Endothelial cell of umbilical vein (primary cell): ENCODE results near the gene CUEDC1. TPM values are rescaled to one million over a fixed set of nuclear protein-coding genes. Genes with fewer than 3 reads are reported as not detected.

Experiments
- BruUV-seq: library from RNA; stranded (reverse); fragments of 400-500 nt; replicated peaks from 2 replicates; lab custom pipeline; 2021; lab: Mats Ljungman, UMichigan
- CTCF ChIA-PET: fragments of 300-600, 350-600 bp; sonication (Branson Sonifier 250); formaldehyde crosslinking; loops from one replicate; lab custom pipeline; 2021; ENCODE audit warnings: antibody characterized with exemption, inconsistent platforms; lab: Charles Lee
- POLR2A ChIA-PET: fragments of 300-600, 350-600 bp; sonication (Branson Sonifier 250); formaldehyde crosslinking; loops from one replicate; lab custom pipeline; 2021; ENCODE audit warnings: antibody characterized with exemption, inconsistent platforms; lab: Charles Lee
- DNase-seq: peaks from one replicate; pipeline ENCODE4 v3.0.0-alpha.2; 2011; ENCODE audit warnings: low read depth, low spot score
- FAIRE-seq: peaks from 2 replicates; lab custom pipeline; 2011; peaks lifted over from hg19 to GRCh38; lab: Jason Lieb, UNC
- H2AFZ ChIP-seq: 2 replicates; pipeline ENCODE4 v1.6.0; 2012; ENCODE audit warnings: low read depth, low read length, control low read depth, inconsistent platforms
- H3K27ac ChIP-seq: 2 replicates; pipeline ENCODE4 v1.5.1; 2011; ENCODE audit warnings: low read depth, mild to moderate bottlenecking, control low read depth, low read length, moderate library complexity; ENCODE audit not compliant: insufficient read depth
- H3K27me3 ChIP-seq, 2 experiments: 2 replicates each; pipeline versions ENCODE4 v1.6.0 to v1.6.1; 2011; ENCODE audit warnings: low read length in 2 of 2, mixed read lengths in 1 of 2; ENCODE audit not compliant: control insufficient read depth in 2 of 2, insufficient read depth in 2 of 2
- H3K36me3 ChIP-seq, 2 experiments: 2 replicates in 1 of 2; 3 replicates in 1 of 2; pipeline ENCODE4 v1.5.1; 2011; ENCODE audit warnings: low read length in 2 of 2, mild to moderate bottlenecking in 1 of 2, moderate library complexity in 1 of 2; ENCODE audit not compliant: control insufficient read depth in 2 of 2, insufficient read depth in 2 of 2; ENCODE audit errors: extremely low read depth in 1 of 2
- H3K4me1 ChIP-seq: 3 replicates; pipeline ENCODE4 v1.5.1; 2011; ENCODE audit warnings: mild to moderate bottlenecking, low read length; ENCODE audit not compliant: control insufficient read depth, insufficient read depth; ENCODE audit errors: extremely low read depth
- H3K4me2 ChIP-seq: 2 replicates; pipeline ENCODE4 v1.6.1; 2011; ENCODE audit warnings: low read length, control low read depth, mixed read lengths; ENCODE audit not compliant: insufficient read depth
- H3K4me3 ChIP-seq, 3 experiments: fragments of 200-600 bp in 1 of 3; sonication (generic), shearing (Covaris generic) in 1 of 3; replicated peaks in 1 of 3; 2 replicates each; pipeline ENCODE4 v1.5.1; 2011 to 2016; ENCODE audit warnings: control low read depth in 3 of 3, low read length in 3 of 3, mild to moderate bottlenecking in 2 of 3, inconsistent platforms in 1 of 3, low read depth in 1 of 3, moderate library complexity in 1 of 3; ENCODE audit not compliant: insufficient read depth in 1 of 3
- H3K79me2 ChIP-seq: 2 replicates; pipeline ENCODE4 v1.6.0; 2012; ENCODE audit warnings: low read length, inconsistent platforms; ENCODE audit not compliant: control insufficient read depth, insufficient read depth
- H3K9ac ChIP-seq: replicated peaks from 2 replicates; pipeline ENCODE3; 2011; ENCODE audit warnings: low read length, control low read depth; ENCODE audit not compliant: insufficient read depth; ENCODE audit errors: extremely low read depth
- H3K9me1 ChIP-seq: replicated peaks from 3 replicates; pipeline ENCODE4 v1.6.0; 2011; ENCODE audit warnings: mild to moderate bottlenecking, low read length; ENCODE audit not compliant: control insufficient read depth, insufficient read depth; ENCODE audit errors: extremely low read depth
- H3K9me3 ChIP-seq: replicated peaks from 2 replicates; pipeline ENCODE4 v1.5.1; 2012; ENCODE audit warnings: low read length, inconsistent platforms; ENCODE audit not compliant: control insufficient read depth, insufficient read depth
- H4K20me1 ChIP-seq: replicated peaks from 2 replicates; pipeline ENCODE3; 2011; ENCODE audit warnings: mild to moderate bottlenecking, low read length; ENCODE audit not compliant: control insufficient read depth, insufficient read depth; ENCODE audit errors: extremely low read depth
- EZH2 ChIP-seq: IDR thresholded peaks from 2 replicates; pipeline ENCODE4 v1.6.1; 2012; ENCODE audit warnings: borderline replicate concordance, low read depth, mild to moderate bottlenecking, moderate library complexity, low read length, inconsistent platforms; ENCODE audit not compliant: severe bottlenecking
- FOS ChIP-seq: IDR thresholded peaks from 2 replicates; pipeline ENCODE4 v1.6.1; 2011; ENCODE audit warnings: mild to moderate bottlenecking, low read length, moderate library complexity, borderline replicate concordance; ENCODE audit not compliant: insufficient read depth
- GATA2 ChIP-seq: IDR thresholded peaks from 2 replicates; pipeline ENCODE4 v1.7.0; 2011; ENCODE audit warnings: low read depth, mild to moderate bottlenecking, moderate library complexity, mixed read lengths, low read length; ENCODE audit not compliant: insufficient read length, insufficient read depth
- JUN ChIP-seq: IDR thresholded peaks from 2 replicates; pipeline ENCODE4 v1.6.1; 2011; ENCODE audit warnings: borderline replicate concordance, low read depth; ENCODE audit not compliant: insufficient read length, insufficient read depth
- MAX ChIP-seq: IDR thresholded peaks from 2 replicates; pipeline ENCODE4 v1.6.1; 2011; ENCODE audit not compliant: insufficient read depth, insufficient read length
- MYC ChIP-seq: IDR thresholded peaks from one replicate; pipeline ENCODE4 v1.6.1; 2011; ENCODE audit warnings: mild to moderate bottlenecking, low read depth, low read length
- POLR2A ChIP-seq: IDR thresholded peaks from 2 replicates; pipeline ENCODE4 v1.6.1; 2012; ENCODE audit warnings: low read depth, mild to moderate bottlenecking, control low read depth, low read length
- POLR2AphosphoS5 ChIP-seq: IDR thresholded peaks from 2 replicates; pipeline ENCODE4 v1.6.1; 2012; ENCODE audit warnings: low read depth, mild to moderate bottlenecking, control low read depth, low read length, moderate library complexity; ENCODE audit not compliant: insufficient read depth
- dilution Hi-C: fragments of 300-500 bp; cut with MboI; formaldehyde crosslinking; loops from one replicate; pipeline ENCODE4 v1.15.0; 2019; ENCODE audit warnings: low sequenced_read_pairs; ENCODE audit not compliant: extremely low pct_ligation_motif_present
- intact Hi-C: fragments of 100-400 bp; cut with micrococcal nuclease; formaldehyde crosslinking; loops from one replicate; pipeline ENCODE4 v1.10.0; 2022
- polyA plus RNA-seq, 4 experiments: library from polyadenylated mRNA; depleted of rRNA in 3 of 4; stranded (reverse) in 3 of 4; unstranded in 1 of 4; fragments of >200 nt; gene quantifications; 2 replicates each; pipeline versions ENCODE4 v1.2.1 to v1.2.3, GENCODE V29; 2011 to 2012; ENCODE audit warnings: missing spikeins in 1 of 4
- total RNA-seq: library from RNA; stranded (reverse); gene quantifications from 2 replicates; pipeline ENCODE4 v1.2.3, GENCODE V29; 2021
- TF ChIP-seq, protein P1 (sequence below), 2 donors: IDR thresholded peaks; 1 replicate in 1 of 2; 2 replicates in 1 of 2; pipeline ENCODE4 v1.5.1; 2011; ENCODE audit warnings: low read length in 2 of 2, mild to moderate bottlenecking in 2 of 2, moderate library complexity in 2 of 2, control low read depth in 1 of 2, inconsistent platforms in 1 of 2, low read depth in 1 of 2; ENCODE audit not compliant: insufficient read depth in 1 of 2; ENCODE audit errors: extremely low read depth in 1 of 2

CUEDC1 gene
- total and polyA plus RNA-seq, 2 donors (not counting 3 experiments of a cell fraction or from before 2014, with no cell fraction given), result 15.8 to 27.7 TPM

DNA sequence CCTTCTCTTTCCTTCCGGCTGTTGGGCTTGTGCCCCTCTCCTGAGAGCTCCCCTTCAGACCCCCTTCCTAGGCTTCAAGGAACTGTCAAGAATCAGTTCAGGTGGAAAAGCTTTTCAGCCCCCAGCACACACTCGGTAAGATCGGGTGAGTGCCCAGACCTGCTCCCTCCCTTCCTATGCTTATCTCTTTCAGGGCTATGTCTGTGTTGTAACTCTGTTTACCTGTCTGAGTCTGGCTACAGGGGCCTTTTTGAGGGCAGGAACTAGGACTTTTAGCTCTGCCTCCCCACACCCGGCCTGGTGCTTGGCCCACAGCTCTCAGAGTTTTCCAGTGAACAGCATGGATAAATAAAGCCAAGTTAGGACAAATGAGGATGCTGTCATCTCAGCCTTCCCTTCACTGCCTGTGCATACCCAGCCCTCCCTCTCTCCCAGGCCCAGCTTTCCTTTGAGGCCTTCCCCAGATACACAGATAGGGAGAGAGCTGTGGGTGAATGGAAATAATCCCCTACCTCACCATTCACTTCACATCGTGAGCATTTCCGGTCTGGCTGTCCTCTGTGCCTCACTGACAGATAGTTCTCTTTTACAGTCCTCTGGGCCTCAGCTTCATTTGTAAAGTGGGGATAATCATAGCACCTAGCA, 99.7 kb downstream of the CUEDC1 start:
- no peak overlapping the region for H3K9ac ChIP-seq
- POLR2A ChIA-PET, result interaction anchor here (0.6 to 1.2 kb wide), 2 partner anchors 227 to 491 kb away, joined by 3 to 8 read pairs; partner anchors contain the start of gene DYNLL2
- intact Hi-C loops, result no loop called here

DNA sequence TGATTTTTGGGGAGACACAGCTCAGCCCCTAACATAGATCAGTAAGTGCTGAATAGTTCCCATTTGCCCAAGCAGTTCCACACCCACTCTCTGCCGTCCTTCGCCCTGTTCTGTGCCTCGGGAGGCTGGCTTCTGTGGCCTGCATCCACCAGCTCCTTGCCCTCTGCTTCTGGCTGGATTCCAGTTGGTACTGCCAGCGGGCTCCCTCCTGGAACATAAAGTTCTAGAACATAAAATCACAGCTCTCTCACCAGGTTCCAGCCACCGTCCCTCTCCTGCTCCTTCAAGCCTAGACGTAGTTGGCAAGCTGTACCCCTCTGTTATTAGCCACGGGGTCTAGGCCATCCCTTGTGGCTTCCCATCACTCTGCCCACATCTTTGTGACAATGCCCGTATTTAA, 101.5 kb downstream of the CUEDC1 start:
- H3K9ac ChIP-seq, result no peak overlapping the region
- peaks cover 11% of the 10 kb centered on the region for H3K79me2 ChIP-seq
- H3K27ac ChIP-seq, result no peak overlapping the region
- H3K27me3 ChIP-seq, result no peaks in the 10 kb centered on the region
- H3K4me2 ChIP-seq, result no peak overlapping the region
- intact Hi-C loops (no loop called here), dilution Hi-C loops (loop anchor here (25.0 kb wide), 1 partner anchor 134 kb away; the partner anchor contains the start of gene VEZF1)
- FAIRE-seq, result no peak
- H2AFZ ChIP-seq, result no peak overlapping the region
- no peaks in the 10 kb centered on the region for H3K9me1 ChIP-seq
- POLR2A ChIA-PET, result no interaction called here
- no peaks in the 10 kb centered on the region for H4K20me1 ChIP-seq
- CTCF ChIA-PET, result interaction anchor here (3.8 to 18.8 kb wide), 3 partner anchors 18 to 142 kb away, joined by 17 to 584 read pairs (median 202); partner anchors contain the start of gene VEZF1
- no TSS peak for BruUV-seq
- H3K9me3 ChIP-seq, result no peaks in the 10 kb centered on the region
- H3K36me3 ChIP-seq, result no peaks in the 10 kb centered on the region
- TF ChIP-seq JUN, result no peak
- TF ChIP-seq EZH2, result no peak
- TF ChIP-seq, protein P1, sequence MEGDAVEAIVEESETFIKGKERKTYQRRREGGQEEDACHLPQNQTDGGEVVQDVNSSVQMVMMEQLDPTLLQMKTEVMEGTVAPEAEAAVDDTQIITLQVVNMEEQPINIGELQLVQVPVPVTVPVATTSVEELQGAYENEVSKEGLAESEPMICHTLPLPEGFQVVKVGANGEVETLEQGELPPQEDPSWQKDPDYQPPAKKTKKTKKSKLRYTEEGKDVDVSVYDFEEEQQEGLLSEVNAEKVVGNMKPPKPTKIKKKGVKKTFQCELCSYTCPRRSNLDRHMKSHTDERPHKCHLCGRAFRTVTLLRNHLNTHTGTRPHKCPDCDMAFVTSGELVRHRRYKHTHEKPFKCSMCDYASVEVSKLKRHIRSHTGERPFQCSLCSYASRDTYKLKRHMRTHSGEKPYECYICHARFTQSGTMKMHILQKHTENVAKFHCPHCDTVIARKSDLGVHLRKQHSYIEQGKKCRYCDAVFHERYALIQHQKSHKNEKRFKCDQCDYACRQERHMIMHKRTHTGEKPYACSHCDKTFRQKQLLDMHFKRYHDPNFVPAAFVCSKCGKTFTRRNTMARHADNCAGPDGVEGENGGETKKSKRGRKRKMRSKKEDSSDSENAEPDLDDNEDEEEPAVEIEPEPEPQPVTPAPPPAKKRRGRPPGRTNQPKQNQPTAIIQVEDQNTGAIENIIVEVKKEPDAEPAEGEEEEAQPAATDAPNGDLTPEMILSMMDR (IDR thresholded peaks at IDR 0.05; ENCODE audit: extremely low read depth in 1 of 2, insufficient read depth in 1 of 2, low read depth in 1 of 2, low read length in 2 of 2), result no peak
- no peak for TF ChIP-seq FOS
- TF ChIP-seq POLR2A, result no peak
- no peak for TF ChIP-seq POLR2AphosphoS5
- no peak for TF ChIP-seq MAX
- TF ChIP-seq GATA2, result no peak
- TF ChIP-seq MYC, result no peak
- peaks cover 13% of the 10 kb centered on the region for H3K4me1 ChIP-seq
- no peak overlapping the region for H3K4me3 ChIP-seq
- DNase-seq, result no peak

More for the DNA sequence above, 99.7 kb downstream of the CUEDC1 start:
- BruUV-seq, result no TSS peak
- Histone ChIP-seq H3K4me2 (no peak overlapping the region), H2AFZ (no peak overlapping the region), H3K9me3 (no peaks in the 10 kb centered on the region), H3K27ac (no peak overlapping the region), H3K27me3 (no peaks in the 10 kb centered on the region), H3K36me3 (no peaks in the 10 kb centered on the region), H3K9me1 (no peaks in the 10 kb centered on the region), H3K4me3 (no peak overlapping the region), H3K4me1 (peaks cover 7% of the 10 kb centered on the region), H3K79me2 (no peaks in the 10 kb centered on the region), H4K20me1 (no peaks in the 10 kb centered on the region)
- CTCF ChIA-PET, result interaction anchor here (1.0 to 18.8 kb wide), 6 partner anchors 16 to 317 kb away, joined by 3 to 584 read pairs (median 20); partner anchors contain the start of genes SRSF1 and VEZF1
- no peak for DNase-seq
- dilution Hi-C loops, result loop anchor here (25.0 kb wide), 1 partner anchor 132 kb away; the partner anchor contains the start of gene VEZF1
- FAIRE-seq, result no peak
- TF ChIP-seq POLR2AphosphoS5, result no peak
- no peak for TF ChIP-seq MAX
- TF ChIP-seq EZH2, result no peak
- no peak for TF ChIP-seq POLR2A
- TF ChIP-seq FOS, result no peak
- TF ChIP-seq JUN, result no peak
